ENCODE data around the gene SNN. TPM values are rescaled to one million over a fixed set of nuclear protein-coding genes. Genes with fewer than 3 reads are reported as not detected.
A peak's percentile ranks its signal among the peaks of the same experiment; 100 is the strongest.

The SNN gene
- total RNA-seq, 1 donor from 2014 or later: 14.6 TPM

DNA sequence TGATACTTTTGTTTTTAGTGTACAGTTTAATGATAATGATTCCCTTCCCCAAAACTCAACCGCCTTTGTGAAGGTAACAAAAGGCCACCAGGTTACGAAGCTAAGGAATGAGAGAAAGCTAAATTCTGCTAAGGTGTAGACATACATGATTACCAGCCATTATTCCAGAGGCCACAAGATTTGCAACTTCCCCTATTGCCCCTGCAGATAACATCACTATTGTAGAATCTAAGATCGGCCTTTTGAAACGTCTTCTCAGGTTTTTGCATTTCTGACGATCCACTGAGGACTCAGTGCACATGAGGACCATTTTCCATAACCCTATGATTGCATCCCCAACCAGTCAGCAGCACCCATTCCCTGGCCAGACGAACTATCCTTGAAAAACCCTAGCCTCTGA, 33.9 kb upstream of the SNN start:
- peaks cover 0 to 10% (median 3%) of the 10 kb centered on the region in 3 donors for H3K4me1 ChIP-seq (ENCODE audit: control insufficient read depth in 3 of 3, insufficient read depth in 3 of 3, low read length in 3 of 3)
- H3K27ac ChIP-seq (ENCODE audit: low read depth, low read length): no peak overlapping the region
- H3K36me3 ChIP-seq (ENCODE audit: control insufficient read depth in 3 of 3, insufficient read depth in 3 of 3, low read length in 3 of 3): no peaks in the 10 kb centered on the region
- no peaks in the 10 kb centered on the region for H3K9me3 ChIP-seq (ENCODE audit: control insufficient read depth in 3 of 3, low read length in 3 of 3)
- H3K27me3 ChIP-seq (ENCODE audit: control insufficient read depth in 3 of 3, insufficient read depth in 3 of 3, low read length in 3 of 3): no peaks in the 10 kb centered on the region
- no peak overlapping the region for H3K9ac ChIP-seq (ENCODE audit: low read depth in 1 of 3, low read length in 3 of 3)
- no peak overlapping the region for H3K4me3 ChIP-seq (ENCODE audit: low read length in 3 of 3)

- peaks cover 6 to 17% (median 9%) of the 10 kb centered on the region in 3 donors for H3K4me1 ChIP-seq (ENCODE audit: control insufficient read depth in 3 of 3, insufficient read depth in 3 of 3, low read length in 3 of 3)
- no peak overlapping the region for H3K9ac ChIP-seq (ENCODE audit: low read depth in 1 of 3, low read length in 3 of 3)
- no peaks in the 10 kb centered on the region for H3K27me3 ChIP-seq (ENCODE audit: control insufficient read depth in 3 of 3, insufficient read depth in 3 of 3, low read length in 3 of 3)
- no peak overlapping the region for H3K27ac ChIP-seq (ENCODE audit: low read depth, low read length)
- H3K9me3 ChIP-seq (ENCODE audit: control insufficient read depth in 3 of 3, low read length in 3 of 3): no peaks in the 10 kb centered on the region
- no peaks in the 10 kb centered on the region for H3K36me3 ChIP-seq (ENCODE audit: control insufficient read depth in 3 of 3, insufficient read depth in 3 of 3, low read length in 3 of 3)
- H3K4me3 ChIP-seq (ENCODE audit: low read length in 3 of 3): no peak overlapping the region
Measured at GRCh38 chr16:11635113-11635652, 33.1 kb upstream of the SNN start.

DNA sequence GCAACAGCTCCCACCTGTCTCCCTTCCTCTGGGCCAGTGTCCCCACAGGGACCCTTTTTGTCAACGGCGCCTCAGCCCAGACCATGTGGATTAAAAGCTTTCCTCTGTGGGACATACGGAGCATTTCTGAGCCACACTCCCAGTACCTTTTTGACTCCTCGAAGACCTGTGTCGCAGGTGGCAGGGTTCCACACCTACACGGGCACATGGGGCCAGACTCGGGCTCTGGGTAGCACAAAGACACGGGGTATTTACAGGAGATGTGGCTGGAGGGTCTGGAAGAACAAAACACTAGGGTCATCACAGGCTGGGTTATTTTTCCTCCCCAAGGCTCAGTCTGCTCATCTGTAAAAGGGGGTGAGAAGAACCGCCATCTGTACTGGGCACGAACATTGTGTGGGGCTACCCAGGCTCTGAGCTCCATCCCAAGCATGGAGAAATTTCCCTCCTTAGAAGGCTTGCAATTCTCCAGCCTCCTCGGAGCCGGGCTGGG, 32.5 kb upstream of the SNN start:
- H3K9ac ChIP-seq (ENCODE audit: low read depth in 1 of 3, low read length in 3 of 3): no peak overlapping the region
- H3K36me3 ChIP-seq (ENCODE audit: control insufficient read depth in 3 of 3, insufficient read depth in 3 of 3, low read length in 3 of 3): no peaks in the 10 kb centered on the region
- peaks cover 11 to 22% (median 14%) of the 10 kb centered on the region in 3 donors for H3K4me1 ChIP-seq (ENCODE audit: control insufficient read depth in 3 of 3, insufficient read depth in 3 of 3, low read length in 3 of 3)
- H3K9me3 ChIP-seq (ENCODE audit: control insufficient read depth in 3 of 3, low read length in 3 of 3): no peaks in the 10 kb centered on the region
- H3K4me3 ChIP-seq (ENCODE audit: low read length in 3 of 3): no peak overlapping the region
- H3K27me3 ChIP-seq (ENCODE audit: control insufficient read depth in 3 of 3, insufficient read depth in 3 of 3, low read length in 3 of 3): no peaks in the 10 kb centered on the region
- H3K27ac ChIP-seq (ENCODE audit: low read depth, low read length): no peak overlapping the region

DNA sequence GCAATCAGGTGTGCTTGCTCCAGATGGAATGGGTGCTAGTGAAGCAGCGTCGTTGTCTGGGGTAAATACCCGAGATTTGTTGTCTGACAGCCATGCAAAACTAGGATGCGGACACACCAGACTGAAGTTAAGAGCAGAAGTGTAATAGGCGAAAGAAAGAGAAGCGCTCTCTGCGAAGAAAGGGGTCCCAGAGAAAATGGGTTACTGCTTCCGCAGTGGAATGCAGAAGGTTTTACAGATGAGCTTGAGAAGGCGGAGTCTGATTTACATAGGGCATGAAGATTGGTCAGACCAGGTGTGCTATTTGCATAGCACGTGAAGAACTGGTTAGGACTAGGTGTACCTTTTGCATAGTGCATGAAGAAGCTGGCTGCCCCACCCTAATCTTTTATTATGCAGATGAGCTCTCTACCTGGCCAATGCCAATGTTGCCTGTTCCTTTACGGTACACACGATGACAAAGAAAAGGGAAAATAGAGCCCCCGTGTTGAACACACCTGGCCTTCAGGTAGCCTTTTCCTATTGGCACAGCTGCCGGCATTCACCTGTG, 32.0 kb upstream of the SNN start:
- peaks cover 17 to 27% (median 20%) of the 10 kb centered on the region in 3 donors for H3K4me1 ChIP-seq (ENCODE audit: control insufficient read depth in 3 of 3, insufficient read depth in 3 of 3, low read length in 3 of 3)
- no peak overlapping the region for H3K9ac ChIP-seq (ENCODE audit: low read depth in 1 of 3, low read length in 3 of 3)
- H3K9me3 ChIP-seq (ENCODE audit: control insufficient read depth in 3 of 3, low read length in 3 of 3): no peaks in the 10 kb centered on the region
- no peak overlapping the region for H3K27ac ChIP-seq (ENCODE audit: low read depth, low read length)
- H3K36me3 ChIP-seq (ENCODE audit: control insufficient read depth in 3 of 3, insufficient read depth in 3 of 3, low read length in 3 of 3): no peaks in the 10 kb centered on the region
- H3K4me3 ChIP-seq (ENCODE audit: low read length in 3 of 3): no peak overlapping the region
- no peaks in the 10 kb centered on the region for H3K27me3 ChIP-seq (ENCODE audit: control insufficient read depth in 3 of 3, insufficient read depth in 3 of 3, low read length in 3 of 3)

DNA sequence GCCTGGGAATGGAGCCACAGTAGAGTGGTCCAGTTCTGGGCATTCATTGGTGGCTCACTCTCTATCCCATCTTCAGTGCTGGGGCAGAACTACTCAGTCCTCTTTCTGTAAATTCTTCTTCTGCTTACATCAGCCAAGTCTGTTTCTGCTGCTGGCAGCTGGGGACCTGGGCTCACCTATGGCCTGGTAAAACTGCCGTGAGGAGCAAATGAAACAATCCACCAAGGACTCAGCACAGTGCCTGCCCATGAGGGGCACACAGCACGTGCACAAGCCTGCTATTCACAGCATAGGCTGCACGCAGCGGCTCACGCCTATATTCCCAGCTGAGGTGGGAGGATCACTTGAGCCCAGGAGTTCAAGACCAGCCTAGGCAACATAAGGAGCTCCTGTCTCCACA, 30.9 kb upstream of the SNN start:
- no peak overlapping the region for H3K9ac ChIP-seq (ENCODE audit: low read depth in 1 of 3, low read length in 3 of 3)
- H3K4me1 ChIP-seq (ENCODE audit: control insufficient read depth in 3 of 3, insufficient read depth in 3 of 3, low read length in 3 of 3): peaks cover 25 to 34% (median 27%) of the 10 kb centered on the region in 3 donors
- no peak overlapping the region for H3K4me3 ChIP-seq (ENCODE audit: low read length in 3 of 3)
- no peaks in the 10 kb centered on the region for H3K9me3 ChIP-seq (ENCODE audit: control insufficient read depth in 3 of 3, low read length in 3 of 3)
- H3K27ac ChIP-seq (ENCODE audit: low read depth, low read length): no peak overlapping the region
- H3K36me3 ChIP-seq (ENCODE audit: control insufficient read depth in 3 of 3, insufficient read depth in 3 of 3, low read length in 3 of 3): no peaks in the 10 kb centered on the region
- no peaks in the 10 kb centered on the region for H3K27me3 ChIP-seq (ENCODE audit: control insufficient read depth in 3 of 3, insufficient read depth in 3 of 3, low read length in 3 of 3)

- no peaks in the 10 kb centered on the region for H3K27me3 ChIP-seq (ENCODE audit: control insufficient read depth in 3 of 3, insufficient read depth in 3 of 3, low read length in 3 of 3)
- H3K36me3 ChIP-seq (ENCODE audit: control insufficient read depth in 3 of 3, insufficient read depth in 3 of 3, low read length in 3 of 3): no peaks in the 10 kb centered on the region
- no peak overlapping the region for H3K9ac ChIP-seq (ENCODE audit: low read depth in 1 of 3, low read length in 3 of 3)
- no peak overlapping the region for H3K4me3 ChIP-seq (ENCODE audit: low read length in 3 of 3)
- H3K9me3 ChIP-seq (ENCODE audit: control insufficient read depth in 3 of 3, low read length in 3 of 3): no peaks in the 10 kb centered on the region
- H3K27ac ChIP-seq (ENCODE audit: low read depth, low read length): no peak overlapping the region
- peaks cover 25 to 29% (median 27%) of the 10 kb centered on the region in 3 donors for H3K4me1 ChIP-seq (ENCODE audit: control insufficient read depth in 3 of 3, insufficient read depth in 3 of 3, low read length in 3 of 3)
Measured at GRCh38 chr16:11638140-11638539, 30.1 kb upstream of the SNN start.

DNA sequence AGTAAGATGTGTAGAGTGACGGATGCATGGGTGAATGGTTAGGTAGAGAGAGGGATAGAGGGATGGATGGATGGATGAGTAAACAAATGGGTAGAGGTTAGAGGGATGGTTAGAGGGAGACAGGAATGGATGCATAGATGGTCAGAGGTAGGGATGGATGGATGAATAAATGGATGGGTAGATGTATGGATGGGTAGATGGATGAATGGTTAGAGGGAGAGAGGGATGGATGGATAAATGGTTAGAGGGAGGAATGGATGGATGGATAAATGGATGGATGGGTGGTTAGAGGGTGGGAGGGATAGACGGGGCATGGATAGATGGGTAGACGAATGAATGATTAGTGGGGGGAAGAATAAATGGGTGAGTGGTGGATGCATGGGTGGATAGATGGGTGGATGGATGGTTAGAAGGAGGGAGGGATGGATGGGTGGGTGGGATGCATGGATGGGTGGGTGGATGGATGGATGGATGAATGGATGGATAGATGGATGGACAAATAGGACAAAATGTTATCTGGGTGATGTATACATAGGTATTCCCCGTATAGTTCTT, 29.2 kb upstream of the SNN start:
- no peaks in the 10 kb centered on the region for H3K27me3 ChIP-seq (ENCODE audit: control insufficient read depth in 3 of 3, insufficient read depth in 3 of 3, low read length in 3 of 3)
- H3K4me3 ChIP-seq (ENCODE audit: low read length in 3 of 3): no peak overlapping the region
- peaks cover 23 to 27% (median 25%) of the 10 kb centered on the region in 3 donors for H3K4me1 ChIP-seq (ENCODE audit: control insufficient read depth in 3 of 3, insufficient read depth in 3 of 3, low read length in 3 of 3)
- H3K27ac ChIP-seq (ENCODE audit: low read depth, low read length): no peak overlapping the region
- H3K9ac ChIP-seq (ENCODE audit: low read depth in 1 of 3, low read length in 3 of 3): no peak overlapping the region
- no peaks in the 10 kb centered on the region for H3K9me3 ChIP-seq (ENCODE audit: control insufficient read depth in 3 of 3, low read length in 3 of 3)
- H3K36me3 ChIP-seq (ENCODE audit: control insufficient read depth in 3 of 3, insufficient read depth in 3 of 3, low read length in 3 of 3): no peaks in the 10 kb centered on the region

GRCh38 chr16:11639925-11640899, 28.0 kb upstream of the SNN start:
- H3K36me3 ChIP-seq (ENCODE audit: control insufficient read depth in 3 of 3, insufficient read depth in 3 of 3, low read length in 3 of 3): no peaks in the 10 kb centered on the region
- peak overlapping the region; percentile 41 to 61 (median 45) for H3K4me3 ChIP-seq (ENCODE audit: low read length in 3 of 3)
- no peaks in the 10 kb centered on the region for H3K9me3 ChIP-seq (ENCODE audit: control insufficient read depth in 3 of 3, low read length in 3 of 3)
- H3K27ac ChIP-seq (ENCODE audit: low read depth, low read length): peak overlapping the region; percentile 94
- no peaks in the 10 kb centered on the region for H3K27me3 ChIP-seq (ENCODE audit: control insufficient read depth in 3 of 3, insufficient read depth in 3 of 3, low read length in 3 of 3)
- H3K4me1 ChIP-seq (ENCODE audit: control insufficient read depth in 3 of 3, insufficient read depth in 3 of 3, low read length in 3 of 3): peaks cover 23 to 27% (median 25%) of the 10 kb centered on the region in 3 donors
- H3K9ac ChIP-seq (ENCODE audit: low read depth in 1 of 3, low read length in 3 of 3): peak overlapping the region; percentile 70 to 87 (median 77)

- Histone ChIP-seq H3K36me3 (ENCODE audit: control insufficient read depth in 3 of 3, insufficient read depth in 3 of 3, low read length in 3 of 3) (no peaks in the 10 kb centered on the region), H3K4me3 (ENCODE audit: low read length in 3 of 3) (peak overlapping the region; percentile 38 to 61 (median 41)), H3K9ac (ENCODE audit: low read depth in 1 of 3, low read length in 3 of 3) (peak overlapping the region; percentile 70 to 87 (median 77)), H3K4me1 (ENCODE audit: control insufficient read depth in 3 of 3, insufficient read depth in 3 of 3, low read length in 3 of 3) (peaks cover 23 to 27% (median 25%) of the 10 kb centered on the region in 3 donors), H3K9me3 (ENCODE audit: control insufficient read depth in 3 of 3, low read length in 3 of 3) (no peaks in the 10 kb centered on the region), H3K27me3 (ENCODE audit: control insufficient read depth in 3 of 3, insufficient read depth in 3 of 3, low read length in 3 of 3) (no peaks in the 10 kb centered on the region), H3K27ac (ENCODE audit: low read depth, low read length) (peak overlapping the region; percentile 94)
Measured at GRCh38 chr16:11640987-11641817, 27.1 kb upstream of the SNN start.

Data from skeletal muscle tissue (tissue), 4 donors.